ENCODE measurements around the gene CPT1B.
"Not testable (repeated sequence)": the region's sequence is repeated elsewhere in the genome, so short reads cannot be mapped to it uniquely, and the experiment has no call there.

Gene CPT1B

DNA sequence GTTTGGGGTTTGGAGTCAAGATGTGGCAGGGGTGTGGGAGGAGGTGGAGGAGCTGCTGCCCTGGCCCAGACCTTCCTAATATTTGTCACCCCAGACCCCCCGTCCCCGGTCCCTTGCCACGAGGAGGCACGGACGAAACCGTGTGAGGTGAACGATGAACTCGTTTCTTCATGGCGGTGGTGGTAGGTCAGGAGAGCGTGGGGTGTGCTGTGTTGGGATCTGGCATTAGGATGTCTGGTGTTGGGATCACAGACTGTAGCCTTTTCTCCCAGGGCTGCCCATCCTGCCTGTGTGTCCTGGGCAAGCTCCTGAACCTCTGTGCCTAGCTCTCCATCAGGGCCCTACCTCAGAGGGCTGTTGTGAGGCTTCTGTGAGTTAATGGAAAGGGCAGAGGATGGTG, 30.8 kb upstream of the CPT1B start:
- DNase-seq = no peak

DNA sequence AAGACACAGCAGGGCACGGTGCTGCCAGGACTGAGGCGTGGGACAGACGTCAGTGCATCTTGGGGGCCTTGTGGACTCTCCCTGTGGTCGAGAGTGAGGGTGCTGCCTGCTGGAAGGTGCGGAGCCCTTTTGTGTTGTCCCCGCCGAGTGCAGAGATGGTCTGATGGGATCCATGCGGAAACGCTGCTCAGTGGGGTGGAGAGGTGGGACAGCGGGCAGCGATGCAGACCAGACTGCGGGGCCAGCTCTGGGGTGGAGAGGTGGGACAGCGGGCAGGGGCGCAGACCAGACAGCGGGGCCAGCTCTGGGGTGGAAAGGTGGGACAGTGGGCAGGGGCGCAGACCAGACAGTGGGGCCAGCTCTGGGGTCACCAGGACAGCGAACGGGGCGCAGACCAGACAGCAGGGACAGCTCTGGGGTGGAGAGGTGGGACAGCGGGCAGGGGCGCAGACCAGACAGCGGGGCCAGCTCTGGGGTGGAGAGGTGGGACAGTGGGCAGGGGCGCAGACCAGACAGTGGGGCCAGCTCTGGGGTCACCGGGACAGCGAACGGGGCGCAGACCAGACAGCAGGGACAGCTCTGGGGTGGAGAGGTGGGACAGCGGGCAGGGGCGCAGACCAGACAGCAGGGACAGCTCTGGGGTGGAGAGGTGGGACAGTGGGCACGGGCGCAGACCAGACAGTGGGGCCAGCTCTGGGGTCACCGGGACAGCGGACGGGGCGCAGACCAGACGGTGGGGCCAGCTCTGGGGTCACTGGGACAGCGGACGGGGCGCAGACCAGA, 30.0 kb upstream of the CPT1B start:
- DNase-seq = not testable (repeated sequence)

DNA sequence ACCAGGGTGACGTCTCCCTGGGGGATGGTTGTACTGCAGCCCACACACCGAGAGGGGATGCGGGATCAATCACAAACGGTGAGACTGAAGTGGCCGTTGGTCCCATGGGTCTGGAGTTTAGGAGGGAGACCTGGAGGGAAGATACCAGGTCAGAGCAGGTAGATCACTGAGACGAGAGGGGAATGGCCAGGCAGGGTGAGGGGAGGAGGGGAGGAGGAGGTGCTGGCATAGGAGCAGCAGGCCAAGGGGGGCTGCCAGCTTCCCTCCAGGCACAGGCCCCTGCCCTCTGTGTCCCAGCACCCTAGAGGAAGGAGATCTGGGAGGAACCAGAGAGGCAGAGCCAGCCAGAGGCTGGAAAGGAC, 29.4 kb upstream of the CPT1B start:
- no peak for DNase-seq

DNA sequence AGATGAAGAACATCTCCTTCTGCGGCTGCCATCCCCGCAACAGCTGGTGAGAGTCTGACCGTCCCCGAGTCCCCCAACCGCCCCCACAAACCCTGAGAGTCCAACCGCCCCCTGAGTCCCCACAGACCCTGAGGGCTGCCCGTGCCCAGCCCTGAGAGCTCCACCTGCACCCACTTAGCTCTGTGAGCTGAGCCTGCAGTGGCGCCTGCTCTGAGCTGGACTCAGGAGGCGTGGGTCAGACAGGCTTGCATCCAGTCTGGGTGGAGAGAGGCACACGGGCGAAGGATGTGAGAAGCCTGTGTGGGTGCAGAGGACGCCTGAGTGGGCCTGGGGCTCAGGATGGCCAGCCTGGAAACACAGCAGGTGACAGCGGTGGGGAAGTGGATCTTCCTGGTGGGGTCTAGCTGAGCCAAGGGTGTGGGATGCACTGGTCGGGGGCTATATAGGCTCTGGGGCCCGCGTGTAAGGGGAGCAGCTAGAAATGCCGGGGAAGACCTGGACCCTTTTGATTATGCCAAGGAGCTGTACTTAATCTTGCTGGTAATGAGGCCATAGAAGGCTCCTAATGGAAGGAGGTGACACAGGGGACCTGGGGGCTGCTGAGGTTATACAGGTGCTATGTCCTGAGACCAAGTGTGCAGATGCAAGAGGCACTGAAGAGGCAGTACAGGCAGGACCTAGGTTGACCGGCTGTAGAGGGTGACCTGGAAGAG, 28.9 kb upstream of the CPT1B start:
- no peak for DNase-seq

DNA sequence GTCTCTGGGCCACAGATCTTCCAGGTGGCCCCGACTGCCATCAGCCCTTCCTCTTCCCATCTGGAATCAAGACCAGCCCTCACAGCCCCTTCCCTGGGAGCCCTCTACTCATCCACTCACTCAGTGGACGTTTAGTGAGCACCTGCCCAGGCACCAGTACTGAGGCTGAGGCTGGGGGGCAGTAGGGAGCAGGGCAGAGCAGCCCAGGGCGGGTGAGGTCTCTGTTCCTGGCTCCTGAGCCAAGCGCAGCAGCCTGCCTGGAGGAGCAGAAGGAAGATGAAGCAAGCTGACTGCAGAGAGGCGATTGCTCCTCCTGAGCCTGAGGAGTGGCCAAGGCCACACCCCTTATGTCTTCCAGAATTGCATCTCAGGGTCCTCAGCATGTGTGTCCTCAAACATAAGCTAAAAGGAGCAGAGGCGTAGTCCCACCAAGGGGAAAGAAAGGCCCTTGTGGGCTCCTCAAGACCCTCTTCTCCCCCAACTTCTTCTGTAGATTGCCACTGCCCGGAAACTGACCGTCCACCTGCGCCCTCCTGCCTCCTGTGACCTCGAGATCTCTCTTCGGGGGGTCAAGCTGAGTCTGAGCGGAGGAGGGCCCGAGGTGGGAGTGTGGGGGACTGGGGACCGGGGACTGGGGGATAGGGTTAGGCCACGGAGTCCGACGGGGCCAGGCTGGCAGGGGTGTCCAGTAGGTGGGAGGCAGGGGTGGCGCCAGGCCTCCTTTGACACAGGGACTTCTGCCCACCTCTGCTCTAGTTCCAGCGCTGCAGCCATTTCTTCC, 28.1 kb upstream of the CPT1B start:
- no peak for DNase-seq

DNA sequence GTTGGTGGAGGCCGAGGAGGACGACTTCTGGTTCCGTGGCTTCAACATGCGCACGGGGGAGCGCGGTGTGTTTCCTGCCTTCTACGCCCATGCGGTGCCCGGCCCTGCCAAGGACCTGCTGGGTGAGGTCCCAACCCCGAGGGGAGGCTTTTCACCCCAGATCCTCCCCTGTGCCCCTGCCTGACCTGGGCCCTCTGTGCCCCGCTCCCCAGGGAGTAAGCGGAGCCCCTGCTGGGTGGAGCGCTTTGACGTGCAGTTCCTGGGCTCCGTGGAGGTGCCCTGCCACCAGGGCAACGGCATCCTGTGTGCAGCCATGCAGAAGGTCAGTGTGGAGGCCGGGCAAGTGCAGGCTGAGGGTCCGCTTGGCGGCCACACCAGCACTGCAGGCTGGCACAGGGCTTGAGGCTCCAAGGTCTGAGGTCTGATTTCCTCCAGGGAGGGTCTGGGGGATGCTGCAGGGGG, 27.4 kb upstream of the CPT1B start:
- no peak for DNase-seq

DNA sequence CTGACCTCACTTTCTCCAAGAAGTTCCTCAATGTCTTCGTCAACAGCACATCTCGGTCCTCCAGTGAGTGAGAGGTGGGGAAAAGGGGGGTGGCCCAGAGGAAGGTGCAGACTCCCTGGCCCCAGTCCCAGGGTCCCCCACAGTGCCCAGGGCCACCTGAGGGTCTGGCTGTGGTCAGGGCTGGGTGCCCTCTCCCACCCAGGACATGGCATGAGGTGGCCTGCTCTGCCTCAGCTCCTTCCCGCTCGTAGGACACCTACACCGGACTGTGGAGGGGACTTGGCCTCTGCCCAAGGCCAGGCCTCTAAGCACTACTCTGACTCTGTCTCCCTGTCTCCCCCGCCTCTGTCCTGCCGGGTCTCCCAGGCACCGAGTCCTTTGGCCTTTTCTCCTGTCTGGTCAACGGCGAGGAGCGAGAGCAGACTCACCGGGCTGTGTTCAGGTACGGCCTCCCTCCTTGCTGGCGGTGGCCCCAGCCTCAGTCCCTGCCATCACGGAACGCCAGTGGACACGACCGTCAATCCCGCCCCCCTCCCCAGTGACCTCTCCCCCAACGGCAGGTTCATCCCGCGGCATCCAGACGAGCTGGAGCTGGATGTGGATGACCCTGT, 26.9 kb upstream of the CPT1B start:
- DNase-seq = no peak

DNA sequence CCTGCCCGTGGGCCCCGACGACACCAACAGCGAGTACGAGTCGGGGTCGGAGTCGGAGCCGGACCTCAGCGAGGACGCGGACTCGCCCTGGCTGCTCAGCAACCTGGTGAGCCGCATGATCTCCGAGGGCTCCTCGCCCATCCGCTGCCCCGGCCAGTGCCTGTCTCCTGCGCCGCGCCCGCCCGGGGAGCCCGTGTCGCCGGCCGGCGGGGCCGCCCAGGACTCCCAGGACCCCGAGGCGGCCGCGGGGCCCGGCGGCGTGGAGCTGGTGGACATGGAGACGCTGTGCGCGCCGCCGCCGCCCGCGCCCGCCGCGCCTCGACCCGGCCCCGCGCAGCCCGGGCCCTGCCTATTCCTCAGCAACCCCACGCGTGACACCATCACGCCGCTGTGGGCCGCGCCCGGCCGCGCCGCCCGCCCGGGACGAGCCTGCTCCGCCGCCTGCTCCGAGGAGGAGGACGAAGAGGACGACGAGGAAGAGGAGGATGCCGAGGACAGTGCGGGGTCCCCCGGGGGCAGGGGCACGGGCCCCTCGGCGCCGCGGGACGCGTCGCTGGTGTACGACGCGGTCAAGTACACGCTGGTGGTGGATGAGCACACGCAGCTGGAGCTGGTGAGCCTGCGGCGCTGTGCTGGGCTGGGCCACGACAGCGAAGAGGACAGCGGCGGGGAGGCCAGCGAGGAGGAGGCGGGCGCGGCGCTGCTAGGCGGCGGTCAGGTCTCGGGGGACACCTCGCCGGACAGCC, 26.2 kb upstream of the CPT1B start:
- DNase-seq = no peak

DNA sequence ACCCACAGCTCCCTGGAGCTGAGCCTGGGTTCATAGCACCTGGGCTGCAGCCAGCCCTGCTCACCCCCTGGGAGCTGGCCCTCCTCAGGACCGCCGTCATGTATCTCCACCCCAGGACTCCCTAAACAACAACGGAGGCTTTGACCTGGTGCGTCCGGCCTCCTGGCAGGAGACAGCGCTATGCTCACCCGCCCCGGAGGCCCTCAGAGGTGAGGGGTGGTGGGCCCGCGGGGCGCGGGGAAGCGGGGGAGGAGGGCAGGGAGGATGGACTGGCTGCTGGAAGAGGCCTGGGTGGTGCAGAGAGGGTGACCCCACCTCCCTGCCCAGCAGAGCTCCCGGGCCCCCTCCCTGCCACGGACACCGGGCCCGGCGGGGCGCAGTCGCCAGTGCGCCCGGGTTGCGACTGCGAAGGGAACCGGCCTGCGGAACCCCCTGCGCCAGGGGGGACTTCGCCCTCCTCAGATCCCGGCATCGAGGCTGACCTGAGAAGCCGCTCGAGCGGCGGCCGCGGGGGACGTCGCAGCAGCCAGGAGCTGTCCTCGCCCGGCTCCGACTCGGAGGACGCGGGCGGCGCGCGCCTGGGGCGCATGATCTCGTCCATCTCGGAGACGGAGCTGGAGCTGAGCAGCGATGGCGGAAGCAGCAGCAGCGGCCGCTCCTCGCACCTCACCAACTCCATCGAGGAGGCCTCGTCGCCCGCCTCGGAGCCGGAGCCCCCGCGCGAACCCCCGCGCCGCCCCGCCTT, 25.5 kb upstream of the CPT1B start:
- no peak for DNase-seq

DNA sequence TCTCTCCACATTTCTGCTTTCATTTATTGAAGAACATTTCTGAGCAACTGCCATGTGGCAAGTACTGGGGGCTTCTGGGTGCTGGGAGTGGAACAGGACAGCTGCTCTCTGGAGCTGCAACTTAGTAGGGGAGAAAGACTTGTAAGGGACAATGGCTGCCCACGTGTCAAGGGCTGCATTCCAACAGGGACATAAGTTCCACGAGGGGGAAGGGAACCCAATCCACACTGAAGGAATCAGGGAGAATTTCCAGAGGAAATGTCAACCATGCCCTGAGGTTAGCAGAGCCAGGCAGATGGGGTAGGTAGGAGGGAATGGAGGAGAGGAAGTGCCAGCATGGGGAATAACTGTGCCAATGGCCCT, 24.1 kb upstream of the CPT1B start:
- no peak for DNase-seq

DNA sequence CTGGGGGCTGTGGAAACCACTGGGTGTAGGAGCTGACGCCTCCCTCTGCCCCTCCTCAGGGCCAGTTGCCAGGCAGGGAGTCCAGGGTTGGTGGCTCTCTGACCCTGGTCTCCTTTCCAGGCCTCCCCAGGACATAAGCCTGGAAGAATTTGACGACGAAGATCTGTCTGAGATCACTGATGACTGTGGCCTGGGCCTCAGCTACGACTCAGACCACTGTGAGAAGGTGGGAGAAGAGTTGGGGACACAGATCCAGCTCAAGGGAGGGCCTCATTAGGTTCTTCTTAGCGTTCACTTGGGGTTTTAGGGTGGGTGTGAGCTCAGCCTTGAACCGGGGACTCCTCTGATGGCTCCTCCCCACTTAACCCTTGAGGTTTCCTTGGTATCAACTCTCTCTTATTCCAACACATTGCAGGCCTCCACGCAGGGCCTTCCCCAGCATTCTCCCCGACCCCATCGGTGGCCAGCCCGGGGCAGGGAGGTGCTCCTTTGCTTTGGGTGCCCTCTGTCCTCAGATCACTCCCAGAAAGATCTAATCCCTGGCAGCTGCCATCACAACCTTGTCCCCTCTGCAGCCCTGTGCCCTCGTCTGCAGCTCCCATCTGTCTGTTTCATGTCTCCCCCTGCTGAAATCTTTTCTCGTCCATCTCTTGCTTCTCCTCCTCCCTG, 23.6 kb upstream of the CPT1B start:
- no peak for DNase-seq

DNA sequence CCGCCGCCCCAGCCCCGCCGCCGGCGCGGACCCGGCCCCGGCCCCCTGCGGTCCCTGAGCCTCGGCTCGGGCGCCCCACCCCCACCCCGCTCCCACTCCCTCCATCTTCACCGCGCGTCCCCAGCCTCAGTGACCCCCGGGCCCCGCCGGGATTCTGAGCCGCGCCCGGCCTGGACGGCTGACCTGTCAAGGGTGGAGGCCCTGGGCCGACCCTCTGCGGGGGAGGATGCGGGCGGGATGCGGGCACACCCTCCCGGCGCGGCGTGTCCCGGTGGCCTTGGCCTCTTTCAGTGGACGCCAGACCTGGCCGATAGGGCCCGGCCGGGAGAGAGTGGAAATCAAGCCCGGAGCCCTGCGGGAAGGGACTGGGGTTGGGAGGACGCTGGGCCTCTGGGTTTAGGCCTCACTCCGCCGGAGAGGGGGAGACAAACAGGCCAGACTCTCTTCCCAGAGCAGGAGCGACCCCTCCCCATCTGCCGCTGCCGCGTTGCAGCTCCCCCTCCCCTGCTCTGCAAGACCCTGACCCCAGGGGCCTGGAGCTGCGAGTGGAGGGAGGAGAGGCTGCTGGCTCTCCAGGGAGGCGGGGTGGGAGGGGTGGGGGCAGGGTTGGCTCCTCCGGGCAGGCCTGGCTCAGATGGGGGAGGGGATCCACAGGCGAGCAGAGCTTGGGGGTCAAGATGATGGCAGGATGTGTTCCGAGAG, 22.9 kb upstream of the CPT1B start:
- no peak for DNase-seq

DNA sequence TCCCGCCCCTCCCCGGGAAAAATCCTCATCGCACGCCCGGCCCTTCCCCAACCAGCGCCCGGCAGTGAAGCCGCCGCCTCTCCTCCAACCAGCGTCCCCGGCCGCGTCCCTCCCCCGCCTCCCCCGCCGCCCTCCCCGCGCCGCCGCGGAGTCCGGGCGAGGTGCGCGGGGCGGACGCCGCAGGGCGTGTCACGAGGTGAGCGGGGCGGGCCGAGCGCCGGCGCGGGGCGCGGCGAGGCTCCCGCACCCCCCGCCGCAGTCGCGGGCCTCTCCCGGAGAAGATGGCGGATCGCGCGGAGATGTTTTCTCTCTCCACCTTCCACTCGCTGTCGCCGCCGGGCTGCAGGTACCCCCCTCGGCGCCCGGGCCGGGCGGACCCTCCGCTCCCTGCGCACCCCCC, 22.3 kb upstream of the CPT1B start, which contains the start of gene MAPK8IP2:
TSS of gene MAPK8IP2 (plus strand) at position 256 of the 400 bp plus-strand sequence. CDS start at position 282, 26 bp downstream.
- no peak for DNase-seq

DNA sequence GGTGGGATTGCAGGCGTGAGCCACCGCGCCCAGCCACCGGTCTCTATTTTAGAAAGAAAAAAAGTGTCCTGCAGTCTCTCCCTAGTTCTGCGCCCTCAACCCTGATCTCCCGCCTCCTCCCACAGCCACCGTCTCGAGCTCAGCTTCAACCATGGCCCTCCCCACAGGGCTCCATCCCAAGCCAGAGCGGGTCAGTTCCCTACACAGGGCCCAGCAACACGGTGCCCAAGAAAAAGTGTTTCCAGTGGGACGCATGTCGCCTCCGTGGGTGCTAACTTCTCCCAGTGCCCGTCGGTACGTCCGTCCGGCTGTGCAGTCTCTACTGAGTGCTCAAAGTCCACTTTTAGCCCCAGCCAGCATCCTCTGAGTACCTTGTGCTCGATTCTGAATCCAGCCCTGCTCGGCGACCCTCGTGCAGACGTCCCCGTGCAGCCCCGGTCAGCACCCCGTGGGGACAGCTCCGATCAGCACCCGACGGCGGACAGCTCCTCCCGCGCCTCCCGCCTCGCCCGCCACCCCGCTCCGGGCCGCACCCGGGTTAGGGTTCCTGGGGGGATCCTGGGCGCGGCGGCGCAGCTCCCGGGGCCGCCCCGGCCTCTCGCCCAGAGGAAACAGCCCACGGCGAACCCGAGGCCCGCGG, 21.7 kb upstream of the CPT1B start:
- no peak for DNase-seq

DNA sequence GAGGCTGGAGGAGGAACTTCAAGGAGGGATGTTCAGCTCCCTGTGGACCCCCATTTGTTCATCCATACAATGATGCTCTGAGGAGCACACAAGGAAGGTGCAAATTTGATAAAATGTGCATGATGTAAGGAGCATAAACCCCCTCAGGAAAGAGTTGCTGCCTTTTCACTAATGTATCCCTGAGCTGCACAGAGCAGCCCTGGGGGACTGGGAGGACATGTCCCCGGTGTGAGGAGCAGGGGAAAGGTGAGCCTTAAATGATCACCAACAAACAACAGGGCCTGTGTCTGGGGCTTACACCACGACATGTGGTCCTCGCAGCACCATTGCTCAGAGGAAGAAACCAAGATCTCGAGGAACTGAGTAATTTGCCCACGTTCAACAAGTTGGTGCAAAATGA, 18.9 kb upstream of the CPT1B start:
- no peak for DNase-seq

DNA sequence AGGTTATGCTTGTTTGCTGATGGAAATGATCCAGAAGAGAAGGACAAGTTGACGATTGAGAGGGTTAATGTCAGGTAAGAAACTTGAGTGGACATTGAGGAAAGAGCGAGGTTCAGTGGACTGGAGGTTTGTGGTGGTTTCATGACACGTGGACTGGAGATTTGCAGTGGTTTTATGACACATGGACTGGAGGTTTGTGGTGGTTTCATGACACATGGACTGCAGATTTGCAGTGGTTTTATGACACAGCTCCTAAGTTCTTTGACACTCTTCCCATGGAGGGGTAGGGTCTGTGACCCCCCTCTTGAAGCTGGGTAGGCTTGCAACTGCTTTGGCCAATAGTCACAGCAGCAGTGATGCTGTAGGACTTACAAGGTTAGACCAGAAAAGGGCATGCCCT, 17.0 kb upstream of the CPT1B start:
- no peak for DNase-seq

DNA sequence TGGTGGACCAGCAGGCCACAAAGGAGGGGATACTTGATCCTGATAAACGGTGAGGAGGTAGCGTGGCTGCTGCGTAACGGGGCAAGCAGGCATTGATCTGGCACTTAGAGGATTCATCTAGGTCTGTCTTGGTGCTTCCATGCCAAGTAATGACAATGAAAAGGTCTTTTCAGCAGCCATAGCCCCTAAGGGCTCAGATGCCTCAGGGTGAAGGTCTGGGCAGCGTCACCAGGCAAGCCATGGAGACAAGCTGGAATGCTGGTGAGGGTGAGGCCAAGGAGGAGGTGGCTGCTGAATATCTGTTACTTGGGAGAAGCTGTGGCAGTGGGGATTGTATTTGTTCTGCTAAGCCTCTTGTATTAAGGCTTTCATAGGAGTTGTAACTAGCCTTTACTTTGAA, 9.2 kb upstream of the CPT1B start:
- DNase-seq = no peak

DNA sequence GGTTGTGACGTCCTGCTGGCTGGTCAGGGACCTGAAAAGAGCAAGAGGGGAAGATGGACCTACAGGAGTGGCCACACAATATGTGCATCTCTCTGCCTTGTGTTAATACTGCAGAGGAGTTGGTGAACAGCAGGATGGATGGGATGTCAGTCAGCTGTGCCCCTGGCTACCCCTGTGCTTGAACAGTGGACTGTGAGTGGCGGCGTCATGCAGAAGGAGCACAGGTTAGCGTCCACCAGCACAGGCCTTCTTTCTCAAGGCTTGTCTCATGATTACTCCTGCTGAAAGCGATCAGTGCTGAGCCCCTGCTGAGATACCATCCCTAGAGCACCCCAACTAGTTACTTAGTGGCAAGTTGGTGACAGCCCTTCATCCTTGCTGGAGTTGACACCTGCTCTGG, 8.2 kb upstream of the CPT1B start:
- no peak for DNase-seq

DNA sequence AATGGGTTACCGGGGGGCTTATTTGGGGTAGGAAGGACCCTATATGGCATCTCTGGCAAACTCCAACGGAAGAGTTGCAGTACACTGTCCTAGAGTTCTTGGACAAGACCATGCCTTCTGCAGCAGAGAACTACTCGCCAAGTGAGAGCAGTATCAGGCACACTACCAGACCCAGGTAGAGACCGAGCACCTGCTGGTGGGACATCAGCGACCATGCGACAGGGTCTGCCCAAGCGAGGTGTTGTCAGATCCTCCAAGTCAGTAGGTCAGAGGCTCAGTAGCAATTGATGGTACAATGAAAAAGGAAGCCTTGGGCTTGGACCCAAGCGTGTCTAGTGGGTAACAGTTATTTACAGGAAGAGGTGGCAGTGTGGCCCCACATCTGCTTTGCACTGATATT, 7.6 kb upstream of the CPT1B start:
- DNase-seq = no peak

DNA sequence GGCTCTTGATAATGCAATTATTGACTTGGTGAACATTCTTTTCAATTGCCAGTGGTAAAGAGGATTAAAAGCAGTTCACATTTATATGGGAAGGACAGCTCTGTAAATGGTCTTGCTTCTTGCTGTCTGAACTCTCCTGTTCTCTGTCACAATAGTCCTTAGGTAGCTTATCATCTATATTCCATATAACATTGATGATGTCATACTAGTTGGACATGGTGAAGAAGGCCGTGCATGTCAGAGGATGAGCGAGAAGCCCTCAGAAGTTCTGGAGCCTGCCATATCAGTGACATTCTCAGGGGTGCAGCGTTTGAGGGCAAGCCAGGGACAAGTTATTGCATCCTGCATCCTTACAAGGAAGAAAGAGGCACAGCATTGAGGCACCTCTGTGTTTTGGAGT, 7.0 kb upstream of the CPT1B start:
- DNase-seq = no peak

Measured in NCI-H1092 treated with DMSO at 0.1 percent for 48 hours (cell line).